ENCODE measurements around the gene SNX18. TPM values are rescaled to one million over a fixed set of nuclear protein-coding genes. Genes with fewer than 3 reads are reported as not detected.

SNX18 gene
- polyA plus RNA-seq, 2 of the 4 experiments (the other 2 are of a cell fraction): 7.1 to 8.1 TPM

- no peak overlapping the region for H3K4me2 ChIP-seq
- H3K4me1 ChIP-seq: no peaks in the 10 kb centered on the region
- TF ChIP-seq E2F6 (IDR thresholded peaks at IDR 0.05; ENCODE audit: borderline replicate concordance, low read depth) (no peak), ZFP36 (IDR thresholded peaks at IDR 0.05; ENCODE audit: borderline replicate concordance, partially characterized antibody) (no peak), BCL3 (IDR thresholded peaks at IDR 0.05) (no peak), EHMT2 (IDR thresholded peaks at IDR 0.05; ENCODE audit: low read depth) (no peak), MAZ (IDR thresholded peaks at IDR 0.05; ENCODE audit: borderline replicate concordance, low read depth, low read length) (no peak), ZC3H11A (IDR thresholded peaks at IDR 0.05) (no peak), HOXB13 (CRISPR knock-in tag; IDR thresholded peaks at IDR 0.05; ENCODE audit: low read depth) (no peak), FOSL2 (IDR thresholded peaks at IDR 0.05) (no peak), FOSL2 (CRISPR knock-in tag; IDR thresholded peaks at IDR 0.05) (no peak), RARB (CRISPR knock-in tag; IDR thresholded peaks at IDR 0.05) (no peak), ZNF302 (CRISPR knock-in tag; IDR thresholded peaks at IDR 0.05) (no peak), HES2 (IDR thresholded peaks at IDR 0.05) (no peak), SMC3 (IDR thresholded peaks at IDR 0.05) (no peak), FOXS1 (CRISPR knock-in tag; IDR thresholded peaks at IDR 0.05) (no peak), ATOH8 (CRISPR knock-in tag; IDR thresholded peaks at IDR 0.05; ENCODE audit: low read depth) (no peak), JUN (IDR thresholded peaks at IDR 0.05) (no peak), TFCP2L1 (CRISPR knock-in tag; IDR thresholded peaks at IDR 0.05) (no peak), NR3C1 (IDR thresholded peaks at IDR 0.05) (no peak), CHD4 (IDR thresholded peaks at IDR 0.05; ENCODE audit: borderline replicate concordance) (no peak), RFX5 (IDR thresholded peaks at IDR 0.05) (no peak), GATA3 (IDR thresholded peaks at IDR 0.05; ENCODE audit: borderline replicate concordance) (no peak)
- no peak overlapping the region for H3K27ac ChIP-seq
- FAIRE-seq (no peak), ATAC-seq (no peak), DNase-seq (ENCODE audit: low read depth in 1 of 2, low spot score in 1 of 2) (no peak)
- H3K9me3 ChIP-seq: no peaks in the 10 kb centered on the region
- ChIA-PET CTCF (no interaction called here), POLR2A (no interaction called here)
- H3K4me3 ChIP-seq: no peak overlapping the region
- WGBS (ENCODE audit: missing lambda C conversion rate): 45% methylated on average over 3 of the region's 3 CpGs
These were observed 64.4 kb downstream of the SNX18 start for GRCh38 chr5:54581831-54582548.

GRCh38 chr5:54586336-54586735 is 68.8 kb downstream of the SNX18 start:
- ChIA-PET POLR2A (no interaction called here), CTCF (interaction anchor here (0.8 kb wide), 1 partner anchor 9 kb away, joined by 3 read pairs; no protein-coding TSS in a partner anchor)
- H3K4me2 ChIP-seq: no peak overlapping the region
- DNase-seq (ENCODE audit: low read depth in 1 of 2, low spot score in 1 of 2) (no peak), FAIRE-seq (no peak), ATAC-seq (no peak)
- H3K4me1 ChIP-seq: no peaks in the 10 kb centered on the region
- no peak overlapping the region for H3K4me3 ChIP-seq
- WGBS (ENCODE audit: missing lambda C conversion rate): 54% methylated on average over 5 of the region's 5 CpGs
- TF ChIP-seq CHD2 (IDR thresholded peaks at IDR 0.05; ENCODE audit: low read length, partially characterized antibody) (no peak), ZSCAN20 (CRISPR knock-in tag; IDR thresholded peaks at IDR 0.05) (no peak), RNF2 (IDR thresholded peaks at IDR 0.05; ENCODE audit: borderline replicate concordance, low read depth) (no peak), NPAS2 (CRISPR knock-in tag; IDR thresholded peaks at IDR 0.05; ENCODE audit: borderline replicate concordance) (no peak), CTCF (IDR thresholded peaks at IDR 0.05) (no peak), REST (IDR thresholded peaks at IDR 0.05) (no peak), CBX2 (IDR thresholded peaks at IDR 0.05; ENCODE audit: borderline replicate concordance, low read depth) (no peak)
- H3K9me3 ChIP-seq: no peaks in the 10 kb centered on the region
- H3K27ac ChIP-seq: no peak overlapping the region

Measured in A549 (cell line).